OCI-LY3 (cell line): Measurements from ENCODE around the gene PPP1R3D.

Source experiments
- H2AFZ ChIP-seq: fragments of 200-600, 300-600 bp; shearing (Covaris generic); 2 replicates; pipeline ENCODE4 v1.6.0; 2014; ENCODE audit warnings: antibody characterized with exemption, low read depth, low read length
- H3K27ac ChIP-seq: fragments of 200-600, 300-600 bp; sonication (generic); 2 replicates; pipeline ENCODE4 v1.5.1; 2014; ENCODE audit warnings: mild to moderate bottlenecking, low read length, moderate library complexity, mixed read lengths
- H3K27me3 ChIP-seq: fragments of 200-600, 300-600 bp; sonication (generic); 2 replicates; pipeline ENCODE4 v1.6.1; 2014; ENCODE audit warnings: low read depth, low read length, mixed read lengths
- H3K36me3 ChIP-seq: fragments of 200-600, 300-600 bp; sonication (generic); replicated peaks from 2 replicates; pipeline ENCODE3; 2014; ENCODE audit warnings: low read depth, low read length, mixed read lengths
- H3K4me1 ChIP-seq: fragments of 300-600, 200-600 bp; sonication (generic); 2 replicates; pipeline ENCODE4 v1.6.1; 2014; ENCODE audit warnings: low read length, mixed read lengths
- H3K4me2 ChIP-seq: fragments of 200-600, 300-600 bp; sonication (generic); 2 replicates; pipeline ENCODE4 v1.6.1; 2014; ENCODE audit warnings: low read length, mixed read lengths
- H3K4me3 ChIP-seq: fragments of 300-600, 200-600 bp; sonication (generic); 2 replicates; pipeline ENCODE4 v1.5.1; 2014; ENCODE audit warnings: antibody characterized with exemption, mild to moderate bottlenecking, low read length, moderate library complexity
- H3K79me2 ChIP-seq: fragments of 300-600, 200-600 bp; shearing (Covaris generic); 2 replicates; pipeline ENCODE4 v1.6.1; 2014; ENCODE audit warnings: mild to moderate bottlenecking, low read length, mixed read lengths
- H3K9ac ChIP-seq: fragments of 300-600, 200-600 bp; shearing (Covaris generic); 2 replicates; pipeline ENCODE4 v1.6.0; 2014; ENCODE audit warnings: mild to moderate bottlenecking, low read length, moderate library complexity
- H3K9me3 ChIP-seq: fragments of 200-600, 300-600 bp; shearing (Covaris generic); 2 replicates; pipeline ENCODE4 v1.6.1; 2014; ENCODE audit warnings: low read length, mixed read lengths; ENCODE audit not compliant: insufficient read depth
- H4K20me1 ChIP-seq: fragments of 200-600, 300-600 bp; sonication (generic); 2 replicates; pipeline ENCODE4 v1.6.1; 2016; ENCODE audit warnings: low read length, mixed read lengths; ENCODE audit not compliant: insufficient read depth
- EZH2phosphoT487 ChIP-seq: fragments of 200-600 bp; shearing (Covaris generic); IDR thresholded peaks from 2 replicates; pipeline ENCODE4 v1.6.1; 2018; ENCODE audit warnings: antibody characterized with exemption, mixed run types, low read depth
- TF ChIP-seq, protein P1 (sequence below): fragments of 200-600, 300-600 bp; sonication (generic); IDR thresholded peaks from 2 replicates; pipeline ENCODE4 v1.5.1; 2014; ENCODE audit warnings: antibody characterized with exemption, low read length, low read depth

PPP1R3D gene

DNA sequence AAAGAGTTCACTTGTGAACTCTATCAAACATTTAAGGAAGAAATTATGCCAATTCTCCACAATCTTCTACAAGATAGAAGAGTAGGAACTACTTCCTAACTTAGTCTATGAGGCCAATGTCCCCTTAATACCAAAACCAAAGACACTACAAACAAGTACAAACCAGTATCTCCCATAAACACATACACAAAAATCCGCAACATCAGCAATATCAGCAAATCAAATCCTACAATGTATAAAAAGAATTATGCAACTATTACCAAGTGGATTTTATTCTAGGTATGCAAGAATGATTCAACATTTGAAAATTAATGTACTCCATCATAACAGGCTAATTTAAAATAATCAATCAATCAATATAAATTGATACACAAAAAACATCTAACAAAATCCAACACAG, 52.1 kb downstream of the PPP1R3D start:
- Histone ChIP-seq H3K4me3 (no peak overlapping the region), H3K27ac (no peak overlapping the region), H3K36me3 (no peaks in the 10 kb centered on the region), H3K79me2 (no peaks in the 10 kb centered on the region), H2AFZ (no peak overlapping the region), H3K27me3 (peaks cover 26% of the 10 kb centered on the region), H3K4me1 (peaks cover 7% of the 10 kb centered on the region), H3K9ac (no peak overlapping the region), H3K9me3 (no peaks in the 10 kb centered on the region), H3K4me2 (no peak overlapping the region), H4K20me1 (no peaks in the 10 kb centered on the region)
- TF ChIP-seq EZH2phosphoT487: no peak
- TF ChIP-seq, protein P1, sequence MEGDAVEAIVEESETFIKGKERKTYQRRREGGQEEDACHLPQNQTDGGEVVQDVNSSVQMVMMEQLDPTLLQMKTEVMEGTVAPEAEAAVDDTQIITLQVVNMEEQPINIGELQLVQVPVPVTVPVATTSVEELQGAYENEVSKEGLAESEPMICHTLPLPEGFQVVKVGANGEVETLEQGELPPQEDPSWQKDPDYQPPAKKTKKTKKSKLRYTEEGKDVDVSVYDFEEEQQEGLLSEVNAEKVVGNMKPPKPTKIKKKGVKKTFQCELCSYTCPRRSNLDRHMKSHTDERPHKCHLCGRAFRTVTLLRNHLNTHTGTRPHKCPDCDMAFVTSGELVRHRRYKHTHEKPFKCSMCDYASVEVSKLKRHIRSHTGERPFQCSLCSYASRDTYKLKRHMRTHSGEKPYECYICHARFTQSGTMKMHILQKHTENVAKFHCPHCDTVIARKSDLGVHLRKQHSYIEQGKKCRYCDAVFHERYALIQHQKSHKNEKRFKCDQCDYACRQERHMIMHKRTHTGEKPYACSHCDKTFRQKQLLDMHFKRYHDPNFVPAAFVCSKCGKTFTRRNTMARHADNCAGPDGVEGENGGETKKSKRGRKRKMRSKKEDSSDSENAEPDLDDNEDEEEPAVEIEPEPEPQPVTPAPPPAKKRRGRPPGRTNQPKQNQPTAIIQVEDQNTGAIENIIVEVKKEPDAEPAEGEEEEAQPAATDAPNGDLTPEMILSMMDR: no peak
